Measurements from ENCODE around the gene ENTPD8.

DNA sequence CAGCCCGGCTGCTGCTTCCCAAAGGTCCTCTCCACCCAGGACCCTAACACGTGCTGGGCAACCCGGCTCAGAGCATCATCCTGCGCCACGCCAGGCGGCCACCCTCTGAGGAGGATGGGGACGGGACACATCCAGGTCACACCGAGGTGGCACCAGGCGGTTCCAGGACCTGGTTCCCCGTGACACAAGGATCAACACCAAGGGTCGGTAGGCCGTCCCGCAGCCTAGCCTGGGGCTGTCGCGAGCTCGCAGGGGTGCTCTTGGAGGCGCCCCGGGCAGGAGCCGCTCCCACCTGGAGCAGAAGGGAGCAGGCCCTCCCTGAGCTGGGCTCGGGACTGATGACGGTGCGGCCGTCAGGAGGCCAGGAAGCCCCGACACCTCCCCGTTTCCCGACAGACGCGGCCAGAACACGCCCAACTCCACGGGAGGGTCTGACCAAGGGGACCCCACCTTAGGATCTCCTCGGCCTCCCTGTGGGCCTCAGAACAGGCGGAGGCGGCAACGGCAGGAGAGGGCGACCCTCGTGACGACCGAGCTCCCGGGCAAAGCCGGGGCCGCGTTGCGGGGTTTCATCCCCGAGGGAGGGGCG lies 24.5 kb downstream of the ENTPD8 start:
- TF ChIP-seq, protein P1, sequence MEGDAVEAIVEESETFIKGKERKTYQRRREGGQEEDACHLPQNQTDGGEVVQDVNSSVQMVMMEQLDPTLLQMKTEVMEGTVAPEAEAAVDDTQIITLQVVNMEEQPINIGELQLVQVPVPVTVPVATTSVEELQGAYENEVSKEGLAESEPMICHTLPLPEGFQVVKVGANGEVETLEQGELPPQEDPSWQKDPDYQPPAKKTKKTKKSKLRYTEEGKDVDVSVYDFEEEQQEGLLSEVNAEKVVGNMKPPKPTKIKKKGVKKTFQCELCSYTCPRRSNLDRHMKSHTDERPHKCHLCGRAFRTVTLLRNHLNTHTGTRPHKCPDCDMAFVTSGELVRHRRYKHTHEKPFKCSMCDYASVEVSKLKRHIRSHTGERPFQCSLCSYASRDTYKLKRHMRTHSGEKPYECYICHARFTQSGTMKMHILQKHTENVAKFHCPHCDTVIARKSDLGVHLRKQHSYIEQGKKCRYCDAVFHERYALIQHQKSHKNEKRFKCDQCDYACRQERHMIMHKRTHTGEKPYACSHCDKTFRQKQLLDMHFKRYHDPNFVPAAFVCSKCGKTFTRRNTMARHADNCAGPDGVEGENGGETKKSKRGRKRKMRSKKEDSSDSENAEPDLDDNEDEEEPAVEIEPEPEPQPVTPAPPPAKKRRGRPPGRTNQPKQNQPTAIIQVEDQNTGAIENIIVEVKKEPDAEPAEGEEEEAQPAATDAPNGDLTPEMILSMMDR (conservative IDR thresholded peaks at IDR 0.05; ENCODE audit: low read depth, low read length), result no peak
- TF ChIP-seq EZH2 (IDR thresholded peaks at IDR 0.05; ENCODE audit: low read length, unreplicated experiment), result no peak
